Measurements from ENCODE around the gene MAMLD1.

MAMLD1 gene

GRCh38 chrX:150548684-150549083 is 185.6 kb downstream of the MAMLD1 start:
- ChIA-PET CTCF (no interaction called here), POLR2A (no interaction called here)
- no peak overlapping the region for H3K27ac ChIP-seq (ENCODE audit: extremely low read depth, low read depth, low read length)
- H3K36me3 ChIP-seq (ENCODE audit: control insufficient read depth in 2 of 2, insufficient read depth in 1 of 2, low read length in 2 of 2), result no peaks in the 10 kb centered on the region
- no peak for TF ChIP-seq HOXA7 (CRISPR knock-in tag; IDR thresholded peaks at IDR 0.05; ENCODE audit: borderline replicate concordance)
- TF ChIP-seq ZNF174 (tag by site-specific recombination; IDR thresholded peaks at IDR 0.05), result no peak
- no peak for TF ChIP-seq ZNF184 (tag by site-specific recombination; IDR thresholded peaks at IDR 0.05)
- no peak for TF ChIP-seq ZNF513 (tag by site-specific recombination; IDR thresholded peaks at IDR 0.05)
- H3K4me3 ChIP-seq (ENCODE audit: low read depth, low read length), result no peak overlapping the region
- no peaks in the 10 kb centered on the region for H3K9me3 ChIP-seq (ENCODE audit: control insufficient read depth, insufficient read depth, low read depth, low read length)
- no peaks in the 10 kb centered on the region for H3K4me1 ChIP-seq (ENCODE audit: control insufficient read depth, insufficient read depth, low read length)

- Histone ChIP-seq H3K36me3 (ENCODE audit: control insufficient read depth in 2 of 2, insufficient read depth in 1 of 2, low read length in 2 of 2) (no peaks in the 10 kb centered on the region), H3K9me3 (ENCODE audit: control insufficient read depth, insufficient read depth, low read depth, low read length) (no peaks in the 10 kb centered on the region), H3K4me3 (ENCODE audit: low read depth, low read length) (no peak overlapping the region), H3K27ac (ENCODE audit: extremely low read depth, low read depth, low read length) (no peak overlapping the region), H3K4me1 (ENCODE audit: control insufficient read depth, insufficient read depth, low read length) (no peaks in the 10 kb centered on the region)
- ChIA-PET CTCF (interaction anchor here (0.7 kb wide), 1 partner anchor 35 kb away, joined by 3 read pairs; no protein-coding TSS in a partner anchor), POLR2A (no interaction called here)
- TF ChIP-seq ZNF701 (tag by site-specific recombination; IDR thresholded peaks at IDR 0.05) (no peak), SP2 (tag by site-specific recombination; IDR thresholded peaks at IDR 0.05) (no peak), ELK4 (IDR thresholded peaks at IDR 0.05; ENCODE audit: borderline replicate concordance, low read depth, low read length) (no peak), GLIS2 (tag by site-specific recombination; IDR thresholded peaks at IDR 0.05) (no peak), ZNF140 (tag by site-specific recombination; IDR thresholded peaks at IDR 0.05) (no peak), ZNF843 (tag by site-specific recombination; IDR thresholded peaks at IDR 0.05) (no peak), ZBTB6 (tag by site-specific recombination; IDR thresholded peaks at IDR 0.05) (no peak), ZBTB48 (tag by site-specific recombination; IDR thresholded peaks at IDR 0.05) (no peak), ZNF157 (tag by site-specific recombination; IDR thresholded peaks at IDR 0.05) (no peak), YY1 (tag by site-specific recombination; IDR thresholded peaks at IDR 0.05) (no peak), ZNF184 (tag by site-specific recombination; IDR thresholded peaks at IDR 0.05) (no peak), SETDB1 (IDR thresholded peaks at IDR 0.05; ENCODE audit: insufficient read length, low read length) (no peak), MYNN (tag by site-specific recombination; IDR thresholded peaks at IDR 0.05; ENCODE audit: borderline replicate concordance) (no peak), ZNF146 (tag by site-specific recombination; IDR thresholded peaks at IDR 0.05) (no peak), ZNF510 (tag by site-specific recombination; IDR thresholded peaks at IDR 0.05; ENCODE audit: insufficient replicate concordance) (no peak), ZNF221 (tag by site-specific recombination; IDR thresholded peaks at IDR 0.05; ENCODE audit: borderline replicate concordance) (no peak)
These were observed 188.8 kb downstream of the MAMLD1 start for GRCh38 chrX:150551963-150552362.

GRCh38 chrX:150558424-150558823 is 195.3 kb downstream of the MAMLD1 start:
- ChIA-PET CTCF (no interaction called here), POLR2A (interaction anchor here (1.2 kb wide), 1 partner anchor 12 kb away, joined by 3 read pairs; no protein-coding TSS in a partner anchor)
- Histone ChIP-seq H3K4me1 (ENCODE audit: control insufficient read depth, insufficient read depth, low read length) (no peaks in the 10 kb centered on the region), H3K36me3 (ENCODE audit: control insufficient read depth in 2 of 2, insufficient read depth in 1 of 2, low read length in 2 of 2) (no peaks in the 10 kb centered on the region), H3K27ac (ENCODE audit: extremely low read depth, low read depth, low read length) (no peak overlapping the region), H3K9me3 (ENCODE audit: control insufficient read depth, insufficient read depth, low read depth, low read length) (no peaks in the 10 kb centered on the region), H3K4me3 (ENCODE audit: low read depth, low read length) (no peak overlapping the region)
- TF ChIP-seq ZSCAN30 (tag by site-specific recombination; IDR thresholded peaks at IDR 0.05), result no peak
- no peak for TF ChIP-seq ZNF311 (tag by site-specific recombination; IDR thresholded peaks at IDR 0.05; ENCODE audit: borderline replicate concordance)
- TF ChIP-seq ZNF391 (tag by site-specific recombination; IDR thresholded peaks at IDR 0.05; ENCODE audit: borderline replicate concordance, low read depth), result no peak
- no peak for TF ChIP-seq HOXA7 (CRISPR knock-in tag; IDR thresholded peaks at IDR 0.05; ENCODE audit: borderline replicate concordance)
- TF ChIP-seq ZNF24 (tag by site-specific recombination; IDR thresholded peaks at IDR 0.05), result no peak
- no peak for TF ChIP-seq ZNF138 (tag by site-specific recombination; IDR thresholded peaks at IDR 0.05; ENCODE audit: borderline replicate concordance)
- TF ChIP-seq GFI1B (tag by site-specific recombination; IDR thresholded peaks at IDR 0.05), result no peak
- TF ChIP-seq ZNF768 (tag by site-specific recombination; IDR thresholded peaks at IDR 0.05), result no peak
- no peak for TF ChIP-seq ZBTB44 (tag by site-specific recombination; IDR thresholded peaks at IDR 0.05)
- TF ChIP-seq ZNF37A (tag by site-specific recombination; IDR thresholded peaks at IDR 0.05), result no peak

Data from HEK293 (cell line).